Gastroesophageal sphincter (tissue), 4 donors: ENCODE data around the gene TET2. TPM values are rescaled to one million over a fixed set of nuclear protein-coding genes. Genes with fewer than 3 reads are reported as not detected.

Source experiments
- ATAC-seq: fragments of 150-250 bp; one replicate; pipeline ENCODE4 v1.9.1; 2016; ENCODE audit warnings: mild to moderate bottlenecking, moderate library complexity
- H3K27ac ChIP-seq, 4 donors: fragments of 200-600 bp; sonication (generic) in 3 of 4; 1 replicate in 3 of 4; 2 replicates in 1 of 4; pipeline ENCODE4 v1.5.1; 2016 to 2019
- H3K27me3 ChIP-seq: fragments of 200-600 bp; sonication (generic); one replicate; pipeline ENCODE4 v1.5.1; 2019
- H3K36me3 ChIP-seq, 2 donors: fragments of 200-600 bp; sonication (generic); one replicate each; pipeline ENCODE4 v1.5.1; 2019; ENCODE audit warnings: control low read depth in 1 of 2
- H3K4me1 ChIP-seq, 3 donors: fragments of 200-600 bp; sonication (generic); 1 replicate in 2 of 3; 2 replicates in 1 of 3; pipeline ENCODE4 v1.5.1; 2016 to 2019; ENCODE audit warnings: control low read depth in 2 of 3
- H3K4me3 ChIP-seq, 2 donors: fragments of 200-600 bp; sonication (generic); one replicate each; pipeline ENCODE4 v1.5.1; 2019; ENCODE audit warnings: mild to moderate bottlenecking in 1 of 2, moderate library complexity in 1 of 2
- H3K9me3 ChIP-seq, 3 donors: fragments of 200-600 bp; sonication (generic); one replicate each; pipeline ENCODE4 v1.5.1; 2017 to 2019; ENCODE audit warnings: control low read depth in 2 of 3
- EP300 ChIP-seq: sonication (generic); formaldehyde crosslinking; IDR thresholded peaks from one replicate; pipeline ENCODE4 v1.6.1; 2017; ENCODE audit warnings: antibody characterized with exemption, mild to moderate bottlenecking
- POLR2A ChIP-seq, 2 donors: fragments of 450-650 bp; IDR thresholded peaks; one replicate each; pipeline ENCODE4 v1.6.1; 2017; ENCODE audit warnings: antibody characterized with exemption in 2 of 2, mild to moderate bottlenecking in 2 of 2, moderate library complexity in 1 of 2
- POLR2AphosphoS5 ChIP-seq: sonication (generic); formaldehyde crosslinking; IDR thresholded peaks from one replicate; pipeline ENCODE4 v1.6.1; 2017; ENCODE audit warnings: antibody characterized with exemption
- WGBS, 2 donors: methylation state at CpG; one replicate each; pipeline ENCODE4 v1.1.5; 2018; ENCODE audit warnings: low coverage in 1 of 2; 5-methylcytosine and 5-hydroxymethylcytosine counted together
- total RNA-seq, 4 donors: library from RNA; depleted of rRNA; stranded (reverse); fragments of >200 nt; gene quantifications; one replicate each; pipeline ENCODE4 v1.1.0, GENCODE V29; 2016
- TF ChIP-seq, protein P1 (sequence below), 4 experiments: fragments of 200-600 bp in 2 of 4; fragments of 450-650 bp in 2 of 4; sonication (generic) in 1 of 4; IDR thresholded peaks; one replicate each; pipeline ENCODE4 v1.5.1; 2017 to 2019; ENCODE audit warnings: antibody characterized with exemption in 4 of 4, mild to moderate bottlenecking in 2 of 4, moderate library complexity in 2 of 4

TET2 gene
- total RNA-seq, 4 donors from 2014 or later: 22.5 to 37.7 (median 27.8) TPM

DNA sequence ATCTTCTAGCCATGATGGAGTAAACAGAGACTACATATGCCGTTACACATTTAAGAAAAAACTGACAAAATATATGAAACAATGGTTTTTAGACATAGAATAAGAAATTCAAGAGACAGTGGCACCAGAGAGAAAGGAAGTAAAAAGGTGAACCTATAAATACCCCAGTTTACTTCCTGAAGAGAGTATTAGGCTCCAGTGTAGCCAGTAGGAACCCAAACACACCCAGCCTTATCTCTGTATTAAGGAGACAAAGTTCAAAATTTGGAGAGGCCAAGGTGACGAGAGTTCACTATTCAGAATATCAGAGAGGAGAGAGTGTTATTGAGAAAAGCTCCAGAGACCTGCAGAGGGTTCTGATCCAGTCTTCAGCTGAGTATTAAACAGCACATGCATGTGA, 119.0 kb downstream of the TET2 start:
- whole genome bisulfite sequencing, 2 donors: 100% methylated on average over 2 of the region's 2 CpGs
- H3K4me3 ChIP-seq: no peak overlapping the region
- no peak for ATAC-seq
- no peak overlapping the region for H3K27ac ChIP-seq
- no peaks in the 10 kb centered on the region for H3K4me1 ChIP-seq
- no peaks in the 10 kb centered on the region for H3K27me3 ChIP-seq
- peaks cover 0 to 42% of the 10 kb centered on the region in 2 donors for H3K36me3 ChIP-seq
- TF ChIP-seq POLR2A (IDR thresholded peaks at IDR 0.05) (no peak), POLR2AphosphoS5 (no peak), EP300 (no peak)
- TF ChIP-seq, protein P1, sequence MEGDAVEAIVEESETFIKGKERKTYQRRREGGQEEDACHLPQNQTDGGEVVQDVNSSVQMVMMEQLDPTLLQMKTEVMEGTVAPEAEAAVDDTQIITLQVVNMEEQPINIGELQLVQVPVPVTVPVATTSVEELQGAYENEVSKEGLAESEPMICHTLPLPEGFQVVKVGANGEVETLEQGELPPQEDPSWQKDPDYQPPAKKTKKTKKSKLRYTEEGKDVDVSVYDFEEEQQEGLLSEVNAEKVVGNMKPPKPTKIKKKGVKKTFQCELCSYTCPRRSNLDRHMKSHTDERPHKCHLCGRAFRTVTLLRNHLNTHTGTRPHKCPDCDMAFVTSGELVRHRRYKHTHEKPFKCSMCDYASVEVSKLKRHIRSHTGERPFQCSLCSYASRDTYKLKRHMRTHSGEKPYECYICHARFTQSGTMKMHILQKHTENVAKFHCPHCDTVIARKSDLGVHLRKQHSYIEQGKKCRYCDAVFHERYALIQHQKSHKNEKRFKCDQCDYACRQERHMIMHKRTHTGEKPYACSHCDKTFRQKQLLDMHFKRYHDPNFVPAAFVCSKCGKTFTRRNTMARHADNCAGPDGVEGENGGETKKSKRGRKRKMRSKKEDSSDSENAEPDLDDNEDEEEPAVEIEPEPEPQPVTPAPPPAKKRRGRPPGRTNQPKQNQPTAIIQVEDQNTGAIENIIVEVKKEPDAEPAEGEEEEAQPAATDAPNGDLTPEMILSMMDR (IDR thresholded peaks at IDR 0.05): no peak
- H3K9me3 ChIP-seq: no peaks in the 10 kb centered on the region

DNA sequence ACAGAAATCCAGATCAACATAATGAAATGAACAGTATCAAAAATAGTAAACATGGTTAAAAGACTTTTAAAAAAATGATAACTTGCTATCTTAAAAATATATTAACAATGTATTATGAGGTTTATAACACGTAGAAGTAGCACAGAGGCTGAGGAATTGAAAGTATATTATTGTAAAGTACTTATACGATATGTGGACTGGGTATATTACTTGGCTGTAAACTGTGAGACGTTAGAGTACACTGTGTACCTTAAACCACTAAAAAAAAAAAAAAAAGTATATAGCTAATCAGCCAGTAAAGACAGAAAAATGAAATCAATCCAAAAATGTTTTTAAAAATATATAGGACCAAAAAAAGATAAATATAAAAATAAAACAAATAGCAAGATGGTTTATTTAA, 120.6 kb downstream of the TET2 start:
- no peak overlapping the region for H3K4me3 ChIP-seq
- H3K9me3 ChIP-seq: no peaks in the 10 kb centered on the region
- no peak for ATAC-seq
- H3K36me3 ChIP-seq: peaks cover 0 to 42% of the 10 kb centered on the region in 2 donors
- no peaks in the 10 kb centered on the region for H3K4me1 ChIP-seq
- 94 to 95% methylated on average over 3 of the region's 3 CpGs for WGBS, 2 donors
- H3K27ac ChIP-seq: no peak overlapping the region
- H3K27me3 ChIP-seq: no peaks in the 10 kb centered on the region
- TF ChIP-seq, protein P1 (IDR thresholded peaks at IDR 0.05): no peak
- TF ChIP-seq POLR2AphosphoS5 (no peak), POLR2A (IDR thresholded peaks at IDR 0.05) (no peak), EP300 (no peak)

DNA sequence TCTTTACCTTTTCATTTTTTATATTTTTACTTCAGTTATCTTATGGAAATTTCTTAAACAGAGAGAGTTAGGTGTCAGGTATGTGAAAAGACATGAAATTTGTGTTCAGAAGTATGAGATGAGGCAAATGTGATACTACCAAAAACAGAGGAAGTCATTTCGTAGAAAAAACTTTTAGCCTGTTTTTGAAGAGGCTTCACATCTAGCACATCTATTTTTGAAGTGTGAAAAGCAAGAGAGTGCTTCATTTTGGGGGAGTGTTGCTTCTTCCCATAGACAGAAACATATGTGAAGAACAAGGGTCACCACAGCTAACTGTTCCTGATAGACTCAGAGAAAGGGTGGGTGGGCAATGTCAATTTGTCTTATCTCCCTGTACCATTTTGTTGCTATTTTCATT, 125.3 kb downstream of the TET2 start:
- no peak for TF ChIP-seq POLR2A (IDR thresholded peaks at IDR 0.05)
- TF ChIP-seq, protein P1 (IDR thresholded peaks at IDR 0.05): no peak
- no peak for TF ChIP-seq EP300
- no peak for TF ChIP-seq POLR2AphosphoS5
- 100% methylated on average over 1 of the region's 1 CpG for WGBS, 2 donors
- Histone ChIP-seq H3K4me3 (no peak overlapping the region), H3K27me3 (no peaks in the 10 kb centered on the region), H3K27ac (no peak overlapping the region), H3K9me3 (no peaks in the 10 kb centered on the region), H3K4me1 (peaks cover 0 to 10% (median 0%) of the 10 kb centered on the region in 3 donors), H3K36me3 (peaks cover 0 to 60% of the 10 kb centered on the region in 2 donors)
- no peak for ATAC-seq

DNA sequence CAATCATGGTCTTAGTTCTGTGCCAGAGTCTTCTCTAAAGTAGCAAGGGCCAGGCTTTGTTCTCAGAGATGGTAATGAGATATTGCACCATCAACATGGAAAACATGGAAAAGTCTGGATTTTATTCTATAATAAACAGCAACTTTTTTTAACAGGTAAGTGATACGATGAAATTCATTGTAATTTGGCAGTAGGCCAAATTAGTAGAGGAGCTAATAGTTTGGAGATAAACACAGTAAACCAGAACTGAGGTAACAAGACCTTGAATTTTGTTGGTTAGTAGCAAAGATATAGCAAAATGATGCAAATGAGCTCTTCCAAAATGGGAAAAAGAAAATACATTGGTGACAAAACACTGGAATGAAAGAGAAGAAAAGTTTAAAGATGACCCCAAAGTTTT, 126.6 kb downstream of the TET2 start:
- H3K27ac ChIP-seq: no peak overlapping the region
- H3K36me3 ChIP-seq: peaks cover 0 to 60% of the 10 kb centered on the region in 2 donors
- TF ChIP-seq EP300 (no peak), POLR2AphosphoS5 (no peak), POLR2A (IDR thresholded peaks at IDR 0.05) (no peak)
- TF ChIP-seq, protein P1 (IDR thresholded peaks at IDR 0.05): no peak
- no peaks in the 10 kb centered on the region for H3K27me3 ChIP-seq
- peaks cover 0 to 10% (median 0%) of the 10 kb centered on the region in 3 donors for H3K4me1 ChIP-seq
- ATAC-seq: no peak
- no peak overlapping the region for H3K4me3 ChIP-seq
- 75 to 82% methylated on average over 1 of the region's 1 CpG for WGBS, 2 donors
- H3K9me3 ChIP-seq: no peaks in the 10 kb centered on the region

DNA sequence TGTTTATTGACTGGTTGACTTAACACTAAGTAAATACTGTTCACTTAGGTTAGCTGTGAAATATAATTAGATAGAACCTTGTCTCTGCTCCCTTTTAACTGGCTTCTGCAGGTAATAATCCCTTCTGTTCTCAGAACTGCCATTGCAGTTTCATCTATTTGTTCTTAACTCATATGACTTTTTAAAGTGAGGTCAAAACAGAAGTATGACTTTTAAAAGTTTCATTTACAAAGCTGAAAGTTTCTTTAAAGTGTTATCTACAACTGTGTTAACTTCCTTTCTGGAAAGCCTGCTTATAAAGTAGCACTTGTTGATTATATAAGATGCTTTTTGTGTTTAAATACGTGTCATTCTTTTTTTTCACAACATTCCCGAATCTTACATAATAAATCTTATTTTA, 127.4 kb downstream of the TET2 start:
- ATAC-seq: no peak
- Histone ChIP-seq H3K4me1 (peaks cover 0 to 10% (median 0%) of the 10 kb centered on the region in 3 donors), H3K27ac (peak overlapping the region in 1 of 4 donors; percentile 22), H3K9me3 (no peaks in the 10 kb centered on the region), H3K36me3 (peaks cover 0 to 60% of the 10 kb centered on the region in 2 donors), H3K4me3 (no peak overlapping the region), H3K27me3 (no peaks in the 10 kb centered on the region)
- TF ChIP-seq POLR2A (IDR thresholded peaks at IDR 0.05) (no peak), EP300 (no peak)
- TF ChIP-seq, protein P1 (IDR thresholded peaks at IDR 0.05): no peak
- 13 to 32% methylated on average over 2 of the region's 2 CpGs for WGBS, 2 donors
